ENCODE measurements around the gene RBSN.

DNA sequence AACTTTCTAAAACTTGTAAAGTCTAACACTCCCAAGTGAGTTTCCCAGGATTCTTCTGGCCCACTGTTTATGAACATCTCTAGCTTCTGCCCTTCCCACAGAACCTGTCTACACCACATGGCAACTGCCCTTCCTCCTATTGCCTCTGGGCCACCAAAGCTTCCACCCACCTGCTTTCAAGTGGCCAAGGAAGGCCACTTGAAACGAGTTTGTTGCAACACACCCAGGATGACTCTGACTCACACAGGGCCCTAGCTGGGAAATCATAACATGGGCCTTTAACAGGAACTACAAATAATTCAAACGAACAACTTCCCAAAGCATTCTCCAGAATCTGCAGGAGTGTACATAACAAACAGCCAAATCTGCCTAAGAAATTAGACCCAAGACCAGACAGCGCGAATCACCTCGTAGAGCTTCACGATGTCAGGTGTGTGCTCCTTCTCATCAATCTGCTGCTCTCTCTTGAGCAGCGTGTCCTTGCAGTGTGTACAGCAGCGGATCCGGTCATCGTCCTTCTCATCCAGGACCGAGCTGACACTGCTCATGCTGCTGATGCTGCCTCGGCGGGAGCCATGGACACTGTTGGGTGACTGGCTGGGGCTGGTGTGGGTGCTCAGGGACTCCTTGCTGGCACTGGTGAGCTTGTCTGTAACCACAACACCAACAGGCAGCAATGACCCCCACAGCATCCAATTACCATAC, 16.8 kb downstream of the RBSN start:
- TF ChIP-seq, protein P1, sequence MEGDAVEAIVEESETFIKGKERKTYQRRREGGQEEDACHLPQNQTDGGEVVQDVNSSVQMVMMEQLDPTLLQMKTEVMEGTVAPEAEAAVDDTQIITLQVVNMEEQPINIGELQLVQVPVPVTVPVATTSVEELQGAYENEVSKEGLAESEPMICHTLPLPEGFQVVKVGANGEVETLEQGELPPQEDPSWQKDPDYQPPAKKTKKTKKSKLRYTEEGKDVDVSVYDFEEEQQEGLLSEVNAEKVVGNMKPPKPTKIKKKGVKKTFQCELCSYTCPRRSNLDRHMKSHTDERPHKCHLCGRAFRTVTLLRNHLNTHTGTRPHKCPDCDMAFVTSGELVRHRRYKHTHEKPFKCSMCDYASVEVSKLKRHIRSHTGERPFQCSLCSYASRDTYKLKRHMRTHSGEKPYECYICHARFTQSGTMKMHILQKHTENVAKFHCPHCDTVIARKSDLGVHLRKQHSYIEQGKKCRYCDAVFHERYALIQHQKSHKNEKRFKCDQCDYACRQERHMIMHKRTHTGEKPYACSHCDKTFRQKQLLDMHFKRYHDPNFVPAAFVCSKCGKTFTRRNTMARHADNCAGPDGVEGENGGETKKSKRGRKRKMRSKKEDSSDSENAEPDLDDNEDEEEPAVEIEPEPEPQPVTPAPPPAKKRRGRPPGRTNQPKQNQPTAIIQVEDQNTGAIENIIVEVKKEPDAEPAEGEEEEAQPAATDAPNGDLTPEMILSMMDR (tag by site-specific recombination; IDR thresholded peaks at IDR 0.05), result no peak
- TF ChIP-seq KLF8 (tag by site-specific recombination; IDR thresholded peaks at IDR 0.05) (no peak), ZNF701 (tag by site-specific recombination; IDR thresholded peaks at IDR 0.05) (no peak), ZNF404 (tag by site-specific recombination; IDR thresholded peaks at IDR 0.05) (no peak), ZBTB17 (tag by site-specific recombination; IDR thresholded peaks at IDR 0.05) (no peak), ZNF394 (tag by site-specific recombination; IDR thresholded peaks at IDR 0.05; ENCODE audit: borderline replicate concordance) (no peak), ZBTB21 (tag by site-specific recombination; IDR thresholded peaks at IDR 0.05) (no peak)
- TF ChIP-seq, protein P2, sequence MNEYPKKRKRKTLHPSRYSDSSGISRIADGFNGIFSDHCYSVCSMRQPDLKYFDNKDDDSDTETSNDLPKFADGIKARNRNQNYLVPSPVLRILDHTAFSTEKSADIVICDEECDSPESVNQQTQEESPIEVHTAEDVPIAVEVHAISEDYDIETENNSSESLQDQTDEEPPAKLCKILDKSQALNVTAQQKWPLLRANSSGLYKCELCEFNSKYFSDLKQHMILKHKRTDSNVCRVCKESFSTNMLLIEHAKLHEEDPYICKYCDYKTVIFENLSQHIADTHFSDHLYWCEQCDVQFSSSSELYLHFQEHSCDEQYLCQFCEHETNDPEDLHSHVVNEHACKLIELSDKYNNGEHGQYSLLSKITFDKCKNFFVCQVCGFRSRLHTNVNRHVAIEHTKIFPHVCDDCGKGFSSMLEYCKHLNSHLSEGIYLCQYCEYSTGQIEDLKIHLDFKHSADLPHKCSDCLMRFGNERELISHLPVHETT (tag by site-specific recombination; IDR thresholded peaks at IDR 0.05), result no peak
- TF ChIP-seq, protein P3, sequence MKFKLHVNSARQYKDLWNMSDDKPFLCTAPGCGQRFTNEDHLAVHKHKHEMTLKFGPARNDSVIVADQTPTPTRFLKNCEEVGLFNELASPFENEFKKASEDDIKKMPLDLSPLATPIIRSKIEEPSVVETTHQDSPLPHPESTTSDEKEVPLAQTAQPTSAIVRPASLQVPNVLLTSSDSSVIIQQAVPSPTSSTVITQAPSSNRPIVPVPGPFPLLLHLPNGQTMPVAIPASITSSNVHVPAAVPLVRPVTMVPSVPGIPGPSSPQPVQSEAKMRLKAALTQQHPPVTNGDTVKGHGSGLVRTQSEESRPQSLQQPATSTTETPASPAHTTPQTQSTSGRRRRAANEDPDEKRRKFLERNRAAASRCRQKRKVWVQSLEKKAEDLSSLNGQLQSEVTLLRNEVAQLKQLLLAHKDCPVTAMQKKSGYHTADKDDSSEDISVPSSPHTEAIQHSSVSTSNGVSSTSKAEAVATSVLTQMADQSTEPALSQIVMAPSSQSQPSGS (tag by site-specific recombination; IDR thresholded peaks at IDR 0.05; ENCODE audit: low read depth), result no peak

All from HEK293 (cell line).